ENCODE measurements around the gene DLGAP4.
A peak's percentile ranks its signal among the peaks of the same experiment; 100 is the strongest.
"Not testable (repeated sequence)": the region's sequence is repeated elsewhere in the genome, so short reads cannot be mapped to it uniquely, and the experiment has no call there.

The DLGAP4 gene

GRCh38 chr20:36499723-36500501, 193.8 kb downstream of the DLGAP4 start:
- no peak for DNase-seq (ENCODE audit: low read depth)

GRCh38 chr20:36501367-36502006, 195.3 kb downstream of the DLGAP4 start:
- DNase-seq (ENCODE audit: low read depth), result no peak

DNA sequence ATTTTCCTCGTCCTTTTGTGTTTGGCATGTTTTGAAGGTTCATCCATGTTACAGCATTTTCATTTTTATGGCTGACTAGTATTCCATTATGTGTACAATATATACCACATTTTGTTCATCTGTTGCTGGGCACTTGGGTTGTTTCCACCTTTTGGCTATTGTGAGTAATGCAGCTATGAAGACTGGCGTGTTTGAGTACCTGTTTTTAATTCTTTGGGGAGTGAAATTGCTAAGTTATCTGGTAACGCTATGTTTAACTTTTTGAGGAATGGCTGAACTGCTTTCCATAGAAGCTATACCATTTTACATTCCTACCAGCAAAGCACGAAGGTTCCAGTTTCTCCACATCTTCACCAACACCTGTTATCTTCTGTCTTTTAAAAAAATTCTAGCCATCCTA, 198.2 kb downstream of the DLGAP4 start:
- no peak for DNase-seq (ENCODE audit: low read depth)

GRCh38 chr20:36506253-36506652, 200.1 kb downstream of the DLGAP4 start:
- no peak for DNase-seq (ENCODE audit: low read depth)

- no peak for DNase-seq (ENCODE audit: low read depth)
Measured at GRCh38 chr20:36507746-36508145, 201.6 kb downstream of the DLGAP4 start.

DNA sequence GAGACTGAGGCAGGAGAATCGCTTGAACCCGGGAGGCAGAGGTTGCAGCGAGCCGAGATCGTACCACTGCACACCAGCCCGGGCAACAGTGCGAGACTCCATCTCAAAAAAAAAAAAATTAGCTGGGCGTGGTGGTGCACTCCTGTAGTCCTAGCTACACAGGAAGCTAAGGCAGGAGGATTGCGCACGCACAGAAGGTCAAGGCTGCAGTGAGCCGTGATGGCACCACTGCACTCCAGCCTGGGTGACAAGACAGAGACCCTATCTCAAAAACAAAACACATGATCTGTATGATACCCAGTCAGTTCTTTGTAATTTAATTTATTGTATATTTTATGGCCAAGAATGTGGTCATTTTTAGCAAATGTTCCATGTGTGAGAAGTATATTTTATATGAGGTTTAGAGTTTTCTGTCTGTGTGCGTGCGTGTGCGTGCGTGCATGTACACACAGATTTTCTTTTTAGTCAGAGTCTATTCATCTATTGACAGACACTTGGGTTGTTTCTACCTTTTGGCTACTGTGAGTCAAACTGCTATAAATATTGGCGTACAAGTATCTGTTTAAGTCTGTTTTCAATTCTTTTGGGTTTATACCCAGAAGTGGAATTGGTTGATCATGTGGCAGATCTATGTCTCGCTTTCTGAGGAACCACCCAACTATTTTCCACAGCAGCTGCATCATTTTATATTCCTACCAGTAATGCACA, 213.0 kb downstream of the DLGAP4 start:
- DNase-seq (ENCODE audit: low read depth), result no peak

DNA sequence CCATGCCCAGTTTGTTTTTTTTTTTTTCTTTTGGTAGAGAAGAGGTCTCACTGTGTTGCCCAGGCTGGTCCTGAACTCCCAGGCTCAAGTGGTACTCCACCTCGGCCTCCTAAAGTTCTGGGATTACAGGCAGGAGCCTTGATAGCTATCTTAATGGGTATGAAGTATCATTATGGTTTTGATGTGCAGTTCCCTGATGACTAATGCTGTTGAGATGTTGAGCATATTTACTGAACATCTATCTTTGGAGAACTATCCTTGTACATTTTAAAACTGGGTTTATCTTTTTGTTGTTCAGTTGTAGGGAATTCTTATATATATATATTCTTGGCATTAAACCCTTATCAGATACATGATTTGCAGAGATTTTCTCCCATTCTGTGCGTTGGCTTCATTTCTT, 213.8 kb downstream of the DLGAP4 start:
- DNase-seq (ENCODE audit: low read depth), result no peak

GRCh38 chr20:36521526-36521925, 215.4 kb downstream of the DLGAP4 start:
- DNase-seq (ENCODE audit: low read depth), result no peak

DNA sequence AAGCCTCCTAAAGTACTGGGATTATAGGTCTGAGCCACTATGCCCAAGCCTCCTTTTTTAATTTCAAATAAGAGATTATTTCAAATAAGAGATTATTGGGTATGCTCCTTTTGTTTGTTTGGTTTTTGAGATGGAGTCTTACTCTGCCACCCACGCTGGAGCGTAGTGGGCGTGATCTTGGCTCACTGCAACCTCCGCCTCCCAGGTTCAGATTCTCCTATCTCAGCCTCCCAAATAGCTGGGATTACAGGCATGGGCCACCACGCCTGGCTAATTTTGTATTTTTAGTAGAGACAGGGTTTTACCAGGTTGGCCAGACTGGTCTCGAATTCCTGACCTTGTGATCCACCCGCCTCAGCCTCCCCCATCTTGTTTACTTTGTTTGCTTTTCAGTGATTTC, 216.3 kb downstream of the DLGAP4 start:
- not testable (repeated sequence) for DNase-seq (ENCODE audit: low read depth)

GRCh38 chr20:36523341-36523740, 217.2 kb downstream of the DLGAP4 start:
- DNase-seq (ENCODE audit: low read depth), result no peak

DNA sequence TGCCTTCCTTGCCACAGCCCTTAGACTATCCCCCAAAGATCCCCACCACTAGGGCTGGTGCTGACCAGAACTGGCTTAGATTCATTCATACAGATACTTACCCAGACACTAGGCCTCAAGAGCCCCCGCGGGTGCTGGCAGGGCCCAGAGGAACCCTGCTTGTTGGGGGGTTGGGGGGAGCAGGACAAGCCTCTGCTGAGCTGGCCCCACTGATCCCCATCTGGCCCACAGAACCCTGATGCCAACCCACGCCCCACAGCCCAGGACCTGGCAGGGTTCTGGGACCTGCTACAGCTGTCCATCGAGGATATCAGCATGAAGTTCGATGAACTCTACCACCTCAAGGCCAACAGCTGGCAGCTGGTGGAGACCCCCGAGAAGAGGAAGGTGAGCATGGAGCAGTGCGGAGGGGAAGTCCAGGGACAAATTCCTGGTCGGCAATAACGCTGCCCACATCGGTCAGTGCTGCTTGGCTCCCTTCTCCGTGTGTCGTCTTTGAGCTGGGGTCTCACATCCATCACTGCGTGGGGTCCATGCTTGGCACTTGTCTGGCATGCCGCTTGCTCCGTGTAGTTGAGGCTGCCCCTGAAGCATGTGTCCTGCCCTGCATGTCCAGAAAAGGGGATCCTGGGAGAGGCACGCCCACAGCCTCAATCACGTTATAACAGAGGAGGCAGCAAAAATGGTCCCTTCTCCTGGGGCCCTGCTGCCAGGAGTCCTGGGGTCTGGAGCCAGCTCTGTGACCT, 219.7 kb downstream of the DLGAP4 start:
- no peak for DNase-seq (ENCODE audit: low read depth)

- DNase-seq (ENCODE audit: low read depth), result no peak
Measured at GRCh38 chr20:36526521-36527011, 220.4 kb downstream of the DLGAP4 start.

DNA sequence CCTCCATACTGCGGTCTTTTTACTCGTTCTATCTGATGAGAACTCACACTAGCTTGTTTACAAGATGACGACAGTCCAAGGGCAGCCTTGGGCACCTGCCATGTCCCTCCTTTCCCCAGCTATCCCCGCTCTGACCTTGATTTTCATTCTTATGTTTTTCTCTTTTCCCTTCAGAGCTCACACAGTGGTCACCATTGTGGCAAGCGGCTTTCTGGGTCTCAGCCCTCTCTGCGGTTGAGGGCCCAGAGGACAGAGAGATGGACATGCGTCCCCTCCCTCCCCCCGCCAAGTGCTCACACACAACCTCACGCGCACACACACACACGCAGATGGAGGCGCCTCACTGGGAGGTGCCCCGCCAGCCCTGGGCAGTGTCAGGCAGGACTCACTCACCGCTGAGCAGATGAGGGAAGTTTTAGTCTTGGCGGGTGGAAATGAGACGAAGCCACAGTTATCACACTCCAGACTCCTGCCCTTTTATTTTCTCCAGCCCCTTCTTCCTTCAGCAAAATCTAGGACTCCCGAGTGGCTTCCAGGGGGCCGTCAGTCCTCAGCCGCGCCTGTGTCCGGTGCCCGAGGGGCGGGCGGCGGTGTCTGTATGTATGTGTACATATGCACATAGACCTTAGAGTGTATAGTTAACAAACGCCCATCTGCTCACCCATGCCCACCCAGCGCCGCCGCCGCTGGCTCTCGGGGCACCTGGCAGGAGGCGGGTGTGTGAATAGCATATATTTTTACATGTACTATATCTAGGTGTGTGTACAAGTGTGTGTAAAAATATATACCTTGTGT, 221.4 kb downstream of the DLGAP4 start:
- no peak for DNase-seq (ENCODE audit: low read depth)

- no peak for DNase-seq (ENCODE audit: low read depth)
Measured at GRCh38 chr20:36528176-36528874, 222.2 kb downstream of the DLGAP4 start.

DNA sequence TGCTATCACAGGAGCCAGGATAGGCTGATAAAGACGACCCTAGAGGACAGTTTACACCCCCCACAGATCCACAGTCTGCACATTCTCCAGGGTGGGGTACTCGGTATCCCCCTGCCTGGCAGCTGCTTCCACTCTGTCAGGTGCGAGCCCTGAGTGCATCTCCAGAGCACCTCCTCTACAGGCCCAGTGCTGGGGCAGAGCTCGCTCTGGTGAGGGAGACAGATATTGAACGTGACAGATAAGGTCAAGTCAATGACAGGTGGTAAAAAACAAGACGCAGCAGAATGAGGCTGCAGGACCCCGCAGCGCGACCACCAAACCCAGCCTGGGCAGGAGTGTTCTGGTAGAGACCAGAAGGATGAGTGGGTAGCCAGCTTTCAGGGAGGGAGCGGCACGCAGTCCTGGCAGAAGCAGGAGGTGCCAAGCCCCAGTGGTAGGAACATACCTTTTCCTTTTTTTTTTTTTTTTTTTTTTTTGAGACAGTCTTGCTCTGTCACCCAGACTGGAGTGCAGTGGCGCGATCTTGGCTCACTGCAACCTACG, 222.8 kb downstream of the DLGAP4 start:
- DNase-seq (ENCODE audit: low read depth), result no peak

DNA sequence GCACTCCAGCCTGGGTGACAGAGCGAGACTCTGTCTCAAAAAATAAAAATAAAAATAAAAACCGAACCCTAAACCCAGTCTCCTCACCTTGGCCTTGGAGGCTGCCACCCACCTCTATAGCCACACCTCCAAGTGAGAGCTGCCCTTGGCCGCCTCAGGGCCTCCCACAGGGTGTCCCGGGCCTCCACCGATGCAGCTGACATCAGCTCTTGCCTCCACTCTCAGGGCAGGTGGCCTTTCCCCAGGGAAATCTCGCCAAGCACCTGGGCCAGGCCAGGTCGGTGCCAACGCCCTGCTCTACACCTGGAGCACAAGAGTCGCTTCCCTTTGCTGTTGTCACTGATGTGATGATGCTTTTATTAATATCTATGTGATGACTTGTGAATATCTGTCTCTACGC, 226.2 kb downstream of the DLGAP4 start:
- DNase-seq (ENCODE audit: low read depth), result no peak

- no peak for DNase-seq (ENCODE audit: low read depth)
Measured at GRCh38 chr20:36532822-36533221, 226.7 kb downstream of the DLGAP4 start.

DNA sequence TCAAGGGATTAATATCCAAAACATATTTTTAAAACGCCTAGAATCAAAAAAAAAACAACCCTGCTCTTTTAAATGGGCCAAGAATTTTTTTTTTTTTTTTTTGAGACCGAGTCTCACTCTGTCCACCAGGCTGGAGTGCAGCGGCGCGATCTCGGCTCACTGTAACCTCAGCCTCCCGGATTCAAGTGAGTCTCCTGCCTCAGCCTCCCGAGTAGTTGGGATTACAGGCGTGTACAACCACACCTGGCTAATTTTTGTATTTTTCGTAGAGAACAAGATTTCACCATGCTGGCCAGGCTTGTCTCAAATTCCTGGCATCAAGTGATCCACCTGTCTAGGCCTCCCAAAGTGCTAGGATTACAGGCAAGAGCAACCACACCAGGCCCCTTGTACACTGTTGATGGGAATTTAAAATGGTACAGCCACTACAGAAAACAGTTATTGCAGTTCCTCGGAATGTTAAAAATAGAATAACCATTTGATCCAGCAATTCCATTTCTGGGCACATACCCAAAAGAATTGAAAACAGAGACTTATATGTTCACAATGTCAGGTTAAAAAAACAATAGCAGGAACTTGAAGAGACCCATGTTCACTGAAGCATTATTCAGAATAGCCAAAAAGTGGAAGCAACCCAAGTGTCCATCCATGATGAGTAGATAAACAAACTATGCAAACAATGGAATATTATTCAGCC, 232.0 kb downstream of the DLGAP4 start:
- DNase-seq (ENCODE audit: low read depth), result peak; percentile 83

GRCh38 chr20:36540551-36541211, 234.5 kb downstream of the DLGAP4 start:
- no peak for DNase-seq (ENCODE audit: low read depth)
